WERI-Rb-1 (cell line): ENCODE results near the gene ERBB2.

ENCODE experiments used
- DNase-seq: peaks from one replicate; pipeline ENCODE4 v3.0.0-alpha.2; 2020
- H3K27ac ChIP-seq: fragments of 250-450 bp; sonication (Bioruptor Pico); 2 replicates; pipeline ENCODE4 v1.5.1; 2020; ENCODE audit warnings: mild to moderate bottlenecking, moderate library complexity
- H3K27me3 ChIP-seq: fragments of 250-450 bp; sonication (Bioruptor Pico); 2 replicates; pipeline ENCODE4 v1.5.1; 2021; ENCODE audit warnings: mild to moderate bottlenecking, low read depth, moderate library complexity; ENCODE audit not compliant: insufficient read depth, severe bottlenecking
- H3K36me3 ChIP-seq: fragments of 250-450 bp; sonication (Bioruptor Pico); 2 replicates; pipeline ENCODE4 v1.5.1; 2020; ENCODE audit warnings: mild to moderate bottlenecking, moderate library complexity
- H3K4me3 ChIP-seq: 2 replicates; pipeline ENCODE4 v1.5.1; 2011; ENCODE audit warnings: low read depth, mild to moderate bottlenecking, control low read depth, low read length
- H3K9me3 ChIP-seq: fragments of 250-450 bp; sonication (Bioruptor Pico); 2 replicates; pipeline ENCODE4 v1.5.1; 2021; ENCODE audit warnings: mild to moderate bottlenecking, moderate library complexity; ENCODE audit not compliant: severe bottlenecking
- CTCF ChIP-seq: IDR thresholded peaks from 2 replicates; pipeline ENCODE4 v1.5.1; 2011; ENCODE audit warnings: low read depth, mild to moderate bottlenecking, control low read depth, inconsistent platforms, low read length

ERBB2 gene

GRCh38 chr17:39664581-39665561 is 35.0 kb upstream of the ERBB2 start, which contains the start of gene TCAP:
Gene TCAP, plus strand, starts transcription at chr17:39665349. Its CDS starts 11 bp downstream, at chr17:39665360.
- no peaks in the 10 kb centered on the region for H3K27me3 ChIP-seq
- no peak within 1 kb of the TSS for H3K4me3 ChIP-seq
- peaks cover 27% of the 10 kb centered on the region for H3K36me3 ChIP-seq
- DNase-seq = no peak
- peak within 1 kb of the TSS; percentile 71 for H3K27ac ChIP-seq
- no peaks in the 10 kb centered on the region for H3K9me3 ChIP-seq
- no peak for TF ChIP-seq CTCF

GRCh38 chr17:39665642-39666224 is 34.1 kb upstream of the ERBB2 start:
- TF ChIP-seq CTCF = peak; percentile 42; the same call in 1 of the 2 replicates
- Histone ChIP-seq H3K4me3 (no peak overlapping the region), H3K36me3 (peaks cover 19% of the 10 kb centered on the region), H3K27me3 (no peaks in the 10 kb centered on the region), H3K9me3 (no peaks in the 10 kb centered on the region), H3K27ac (peak overlapping the region; percentile 71)
- peak; percentile 64 for DNase-seq

- Histone ChIP-seq H3K4me3 (no peak overlapping the region), H3K27ac (peak overlapping the region; percentile 71), H3K36me3 (peaks cover 17% of the 10 kb centered on the region), H3K27me3 (no peaks in the 10 kb centered on the region), H3K9me3 (no peaks in the 10 kb centered on the region)
- no peak for TF ChIP-seq CTCF
- DNase-seq = no peak
These were observed 33.6 kb upstream of the ERBB2 start for GRCh38 chr17:39666231-39666600.

GRCh38 chr17:39666601-39667261 is 33.1 kb upstream of the ERBB2 start:
- Histone ChIP-seq H3K27me3 (no peaks in the 10 kb centered on the region), H3K9me3 (no peaks in the 10 kb centered on the region), H3K4me3 (no peak overlapping the region)

More at GRCh38 chr17:39666601-39667261, 33.1 kb upstream of the ERBB2 start:
- peaks cover 14% of the 10 kb centered on the region for H3K36me3 ChIP-seq
- peak overlapping the region; percentile 71 for H3K27ac ChIP-seq
- no peak for TF ChIP-seq CTCF
- no peak for DNase-seq
